Spinal cord (tissue), 10 donors: ENCODE results near the gene C13orf46. TPM values are rescaled to one million over a fixed set of nuclear protein-coding genes. Genes with fewer than 3 reads are reported as not detected.
"Not testable (repeated sequence)": the region's sequence is repeated elsewhere in the genome, so short reads cannot be mapped to it uniquely, and the experiment has no call there.

Experiments
- DNase-seq, 6 donors: peaks; one replicate each; pipeline versions ENCODE4 v3.0.0 to v3.0.0-alpha.2; 2013 to 2015; ENCODE audit warnings: low spot score in 6 of 6, low read depth in 4 of 6
- H3K27ac ChIP-seq: one replicate; pipeline ENCODE4 v1.5.1; 2013; ENCODE audit warnings: low read depth, low read length, control low read depth
- H3K27me3 ChIP-seq: one replicate; pipeline ENCODE4 v1.6.1; 2013; ENCODE audit warnings: low read length; ENCODE audit not compliant: control insufficient read depth, insufficient read depth
- H3K36me3 ChIP-seq: one replicate; pipeline ENCODE4 v1.6.1; 2013; ENCODE audit warnings: low read length; ENCODE audit not compliant: control insufficient read depth, insufficient read depth
- H3K4me1 ChIP-seq: one replicate; pipeline ENCODE4 v1.6.1; 2013; ENCODE audit warnings: low read length; ENCODE audit not compliant: control insufficient read depth, insufficient read depth
- H3K4me3 ChIP-seq: one replicate; pipeline ENCODE4 v1.5.1; 2013; ENCODE audit warnings: low read depth, low read length, control low read depth
- H3K9me3 ChIP-seq: one replicate; pipeline ENCODE4 v1.6.1; 2013; ENCODE audit warnings: low read length; ENCODE audit not compliant: control insufficient read depth, insufficient read depth
- WGBS: methylation state at CpG from one replicate; pipeline ENCODE4 v1.1.5; 2013; ENCODE audit warnings: missing lambda C conversion rate; ENCODE audit not compliant: insufficient coverage; 5-methylcytosine and 5-hydroxymethylcytosine counted together
- long read RNA-seq, 4 donors: transcript quantifications; one replicate each; lab custom pipeline, GENCODE V29; 2026
- polyA plus RNA-seq, 2 donors: library from polyadenylated mRNA; unstranded; fragments of 120-200 nt; gene quantifications; one replicate each; pipeline ENCODE4 v1.2.1, GENCODE V29; 2013; ENCODE audit not compliant: insufficient read length in 2 of 2
- total RNA-seq, 2 donors: library from RNA; depleted of rRNA in 1 of 2; stranded (reverse); fragments of 120-200 nt in 1 of 2; fragments of >200 nt in 1 of 2; gene quantifications; one replicate each; pipeline versions ENCODE4 v1.2.3 to v1.2.4, GENCODE V29; 2013 to 2014
- donor health status: healthy.

The C13orf46 gene
- under 1 TPM; 0.20 to 0.22 TPM for total RNA-seq
- polyA plus RNA-seq: 1 to 10 TPM; 1.0 to 1.1 TPM
- long read RNA-seq, donor 1: 0 reads
- long read RNA-seq, donor 2: 0 reads
- long read RNA-seq, donor 3: 0 reads
- long read RNA-seq, donor 4: 0 reads

DNA sequence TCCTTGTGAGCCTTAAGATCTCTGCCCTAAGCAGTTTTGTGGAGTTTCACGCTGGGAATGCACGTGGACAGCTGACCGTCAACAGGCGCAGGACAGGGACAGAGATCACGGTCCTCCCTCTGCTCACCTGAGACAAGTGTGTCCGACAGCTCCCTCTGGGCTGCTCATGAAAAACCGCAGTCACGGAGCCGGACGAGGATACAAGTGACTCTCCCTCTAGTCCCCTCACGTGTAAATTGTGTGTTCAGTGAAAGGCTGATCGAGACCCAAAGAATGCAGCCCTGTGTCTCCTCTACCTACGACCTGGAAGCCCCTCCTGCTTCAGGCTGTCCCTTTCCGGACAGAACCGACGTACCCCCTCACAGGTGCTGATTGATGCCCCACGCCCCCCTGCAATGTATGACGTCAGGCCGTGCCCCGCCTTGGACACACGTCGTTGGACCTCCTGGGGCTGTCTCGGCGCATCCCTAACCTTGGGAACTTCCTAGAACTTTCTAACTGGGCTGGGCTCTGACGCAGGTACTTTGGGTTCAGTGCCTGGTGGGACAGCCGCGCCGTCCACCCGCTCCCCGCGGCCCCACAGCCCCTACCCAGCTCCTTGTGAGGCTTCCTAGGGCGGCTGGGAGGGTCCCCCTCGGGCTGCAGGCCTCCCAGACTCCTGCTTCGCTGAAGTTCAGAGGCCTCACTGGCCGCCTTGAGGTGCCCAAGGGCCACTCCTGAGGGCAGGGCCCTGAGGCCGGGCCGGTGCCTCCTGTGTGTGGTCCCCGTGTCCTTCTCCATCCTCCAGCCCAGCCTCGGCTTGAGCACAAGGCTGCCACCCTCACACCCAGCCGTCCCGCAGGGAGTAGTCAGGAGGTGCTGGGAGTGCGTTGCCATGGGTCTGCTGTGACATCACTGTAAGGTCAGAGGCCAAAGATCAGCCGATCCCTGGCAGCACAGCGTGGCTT, at the start of gene C13orf46:
TSS of gene C13orf46 (minus strand) at position 859 of the 947 bp plus-strand sequence. CDS start at position 780, 79 bp downstream.
- Histone ChIP-seq H3K4me1 (no peaks in the 10 kb centered on the region), H3K27me3 (no peaks in the 10 kb centered on the region), H3K36me3 (peaks cover 91% of the 10 kb centered on the region), H3K9me3 (no peaks in the 10 kb centered on the region), H3K4me3 (no peak within 1 kb of the TSS), H3K27ac (no peak within 1 kb of the TSS)
- 94% methylated on average over 37 of the region's 44 CpGs for WGBS
- no peak for DNase-seq

DNA sequence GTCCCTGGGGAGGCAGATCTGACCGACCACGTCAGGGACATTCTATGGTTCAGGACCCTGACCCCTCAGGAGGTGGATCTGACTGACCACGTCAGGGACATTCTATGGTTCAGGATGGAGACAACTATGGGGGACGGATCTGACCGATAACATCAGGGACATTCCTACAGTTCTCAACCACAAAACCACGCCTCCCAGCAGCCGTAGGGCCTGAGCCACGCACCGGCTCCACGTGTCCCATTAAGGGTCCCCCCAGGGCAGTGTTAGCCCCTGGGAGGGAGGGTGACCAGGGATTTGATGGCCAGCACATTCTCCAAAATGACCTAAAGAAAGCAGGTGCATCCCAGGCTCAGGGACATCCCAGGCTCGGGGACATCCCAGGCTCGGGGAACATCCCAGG, 49.0 kb upstream of the C13orf46 start:
- peaks cover 90% of the 10 kb centered on the region for H3K36me3 ChIP-seq
- 97% methylated on average over 11 of the region's 12 CpGs for WGBS
- no peak overlapping the region for H3K27ac ChIP-seq
- H3K27me3 ChIP-seq: no peaks in the 10 kb centered on the region
- H3K9me3 ChIP-seq: no peaks in the 10 kb centered on the region
- peaks cover 31% of the 10 kb centered on the region for H3K4me1 ChIP-seq
- no peak overlapping the region for H3K4me3 ChIP-seq
- DNase-seq: no peak

DNA sequence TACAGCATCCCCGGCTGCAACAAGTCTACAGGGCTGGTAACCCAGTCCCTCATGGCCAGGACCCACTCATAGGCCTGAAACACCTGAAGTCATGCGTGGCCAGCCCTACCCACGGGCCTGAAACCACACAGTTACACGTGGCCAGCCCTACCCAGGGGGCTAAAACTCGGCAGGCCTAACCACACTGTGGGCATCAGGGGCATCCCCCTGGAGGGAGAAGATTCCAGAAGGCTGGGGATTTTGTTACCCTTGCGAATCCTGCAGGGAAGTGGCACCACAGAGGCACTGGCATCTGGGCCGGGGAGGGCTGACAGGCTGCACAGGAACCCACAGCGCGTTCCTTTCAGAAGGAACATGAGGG, 48.4 kb upstream of the C13orf46 start:
- 97% methylated on average over 5 of the region's 9 CpGs for WGBS
- no peak overlapping the region for H3K4me3 ChIP-seq
- peaks cover 27% of the 10 kb centered on the region for H3K4me1 ChIP-seq
- H3K27ac ChIP-seq: no peak overlapping the region
- H3K27me3 ChIP-seq: no peaks in the 10 kb centered on the region
- no peak for DNase-seq
- peaks cover 93% of the 10 kb centered on the region for H3K36me3 ChIP-seq
- no peaks in the 10 kb centered on the region for H3K9me3 ChIP-seq

- peaks cover 95% of the 10 kb centered on the region for H3K36me3 ChIP-seq
- WGBS: 87% methylated on average over 25 of the region's 25 CpGs
These were observed 47.8 kb upstream of the C13orf46 start for GRCh38 chr13:114021464-114022308.

GRCh38 chr13:114020750-114021463, 47.0 kb upstream of the C13orf46 start:
- H3K9me3 ChIP-seq: no peaks in the 10 kb centered on the region
- 92% methylated on average over 32 of the region's 32 CpGs for WGBS
- H3K4me1 ChIP-seq: peaks cover 15% of the 10 kb centered on the region
- H3K27ac ChIP-seq: no peak overlapping the region
- H3K4me3 ChIP-seq: no peak overlapping the region
- peaks cover 95% of the 10 kb centered on the region for H3K36me3 ChIP-seq
- H3K27me3 ChIP-seq: no peaks in the 10 kb centered on the region
- DNase-seq: no peak

More at GRCh38 chr13:114021464-114022308, 47.8 kb upstream of the C13orf46 start:
- Histone ChIP-seq H3K4me1 (peaks cover 23% of the 10 kb centered on the region), H3K27ac (no peak overlapping the region), H3K27me3 (no peaks in the 10 kb centered on the region), H3K9me3 (no peaks in the 10 kb centered on the region), H3K4me3 (no peak overlapping the region)
- DNase-seq: no peak

DNA sequence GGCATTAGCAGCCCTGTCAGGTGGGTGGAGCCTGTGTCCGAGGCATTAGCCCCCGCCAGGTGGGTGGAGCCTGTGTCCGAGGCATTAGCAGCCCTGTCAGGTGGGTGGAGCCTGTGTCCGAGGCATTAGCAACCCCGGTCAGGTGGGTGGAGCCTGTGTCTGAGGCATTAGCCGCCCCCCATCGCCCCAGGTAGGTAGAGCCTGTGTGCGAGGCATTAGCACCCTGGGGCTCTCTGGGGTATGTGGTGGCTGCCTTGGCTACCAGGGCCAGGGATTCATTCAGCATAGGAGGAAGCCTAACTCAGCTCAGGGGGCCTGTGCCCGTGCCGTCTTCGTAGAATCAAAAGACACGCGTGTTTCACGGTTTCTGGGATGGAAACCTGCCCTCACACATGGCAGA, 46.3 kb upstream of the C13orf46 start:
- not testable (repeated sequence) for H3K4me3 ChIP-seq, H3K27ac ChIP-seq, H3K9me3 ChIP-seq, DNase-seq, H3K4me1 ChIP-seq, H3K27me3 ChIP-seq
- peaks cover 95% of the 10 kb centered on the region for H3K36me3 ChIP-seq
- WGBS: 91% methylated on average over 11 of the region's 14 CpGs

GRCh38 chr13:114019367-114019766, 45.5 kb upstream of the C13orf46 start:
- H3K9me3 ChIP-seq: no peaks in the 10 kb centered on the region
- no peak overlapping the region for H3K4me3 ChIP-seq
- no peak for DNase-seq
- H3K27me3 ChIP-seq: no peaks in the 10 kb centered on the region
- H3K36me3 ChIP-seq: peaks cover 95% of the 10 kb centered on the region
- no peak overlapping the region for H3K27ac ChIP-seq
- WGBS: 88% methylated on average over 10 of the region's 13 CpGs
- no peaks in the 10 kb centered on the region for H3K4me1 ChIP-seq

- Histone ChIP-seq H3K4me1 (no peaks in the 10 kb centered on the region), H3K27ac (no peak overlapping the region), H3K36me3 (peaks cover 96% of the 10 kb centered on the region), H3K9me3 (no peaks in the 10 kb centered on the region), H3K27me3 (no peaks in the 10 kb centered on the region), H3K4me3 (no peak overlapping the region)
- no peak for DNase-seq
- 94% methylated on average over 18 of the region's 20 CpGs for WGBS
These were observed 44.7 kb upstream of the C13orf46 start for GRCh38 chr13:114018461-114019055.

GRCh38 chr13:114017966-114018365, 44.1 kb upstream of the C13orf46 start:
- Histone ChIP-seq H3K9me3 (no peaks in the 10 kb centered on the region), H3K36me3 (peaks cover 96% of the 10 kb centered on the region), H3K4me3 (no peak overlapping the region), H3K27ac (no peak overlapping the region), H3K4me1 (no peaks in the 10 kb centered on the region), H3K27me3 (no peaks in the 10 kb centered on the region)
- 93% methylated on average over 23 of the region's 23 CpGs for WGBS
- no peak for DNase-seq
